K562 (cell line): ENCODE measurements around the gene ZMPSTE24. TPM values are rescaled to one million over a fixed set of nuclear protein-coding genes. Genes with fewer than 3 reads are reported as not detected.

Experiments
- ARHGAP35 ChIP-seq: fragments of 450-650 bp; IDR thresholded peaks from 2 replicates; pipeline ENCODE4 v1.6.1; 2018; ENCODE audit not compliant: partially characterized antibody
- CAMTA2 ChIP-seq: fragments of 250-450 bp; sonication (Bioruptor Pico); conservative IDR thresholded peaks from 2 replicates; pipeline ENCODE4 v1.5.1; 2022
- CEBPG ChIP-seq, 3 experiments: fragments of 200-800 bp in 1 of 3; sonication (Bioruptor generic) in 1 of 3; sonication (generic) in 1 of 3; formaldehyde crosslinking in 1 of 3; IDR thresholded peaks in 2 of 3; conservative IDR thresholded peaks in 1 of 3; 2 replicates each; pipeline versions ENCODE4 v1.6.1 to v1.8.0; 2016 to 2022; ENCODE audit warnings: missing compliant biosample characterization in 2 of 3, missing genetic modification characterization in 2 of 3, mild to moderate bottlenecking in 1 of 3, missing genetic modification reagents in 1 of 3
- CREB1 ChIP-seq, 2 experiments: sonication (generic) in 1 of 2; formaldehyde crosslinking in 1 of 2; IDR thresholded peaks; 2 replicates each; pipeline versions ENCODE4 v1.6.1 to v1.8.0; 2012 to 2022; ENCODE audit warnings: inconsistent platforms in 1 of 2, mild to moderate bottlenecking in 1 of 2, missing genetic modification reagents in 1 of 2, moderate library complexity in 1 of 2
- FOXA1 ChIP-seq: fragments of 450-650 bp; IDR thresholded peaks from 2 replicates; pipeline ENCODE4 v1.6.1; 2016; ENCODE audit warnings: mild to moderate bottlenecking, borderline replicate concordance
- FOXO4 ChIP-seq: fragments of 450-650 bp; formaldehyde crosslinking; IDR thresholded peaks from 2 replicates; pipeline ENCODE4 v1.4.0; 2020; ENCODE audit warnings: mild to moderate bottlenecking, moderate library complexity
- NR4A1 ChIP-seq, 2 experiments: fragments of 250-450 bp in 1 of 2; fragments of 450-650 bp in 1 of 2; sonication (Bioruptor Pico) in 1 of 2; IDR thresholded peaks; 2 replicates each; pipeline versions ENCODE4 v1.4.0 to v1.6.1; 2016 to 2020; ENCODE audit warnings: mild to moderate bottlenecking in 2 of 2, missing compliant biosample characterization in 1 of 2, missing genetic modification characterization in 1 of 2, moderate library complexity in 1 of 2
- STAT6 ChIP-seq: sonication (generic); formaldehyde crosslinking; IDR thresholded peaks from 2 replicates; pipeline ENCODE4 v1.8.1; 2023; ENCODE audit warnings: mild to moderate bottlenecking, missing genetic modification reagents
- TFAM ChIP-seq: fragments of 250-450 bp; sonication (Bioruptor Pico); conservative IDR thresholded peaks from 2 replicates; pipeline ENCODE4 v1.5.0; 2021; ENCODE audit warnings: mild to moderate bottlenecking, moderate library complexity
- XRCC4 ChIP-seq: IDR thresholded peaks from one replicate; pipeline ENCODE4 v1.6.1; 2011; ENCODE audit not compliant: insufficient read depth, insufficient read length; ENCODE audit errors: extremely low read depth
- YBX1 ChIP-seq: fragments of 450-650 bp; IDR thresholded peaks from 2 replicates; pipeline ENCODE4 v1.7.1; 2016; ENCODE audit warnings: mild to moderate bottlenecking
- ZKSCAN3 ChIP-seq: fragments of 250-450 bp; sonication (Bioruptor Pico); IDR thresholded peaks from 2 replicates; pipeline ENCODE4 v1.4.0; 2020
- ZNF133 ChIP-seq: fragments of 250-450 bp; sonication (Bioruptor Pico); IDR thresholded peaks from 2 replicates; pipeline ENCODE4 v1.4.0; 2020; ENCODE audit warnings: mild to moderate bottlenecking
- ZNF239 ChIP-seq: fragments of 250-450 bp; sonication (Bioruptor Pico); IDR thresholded peaks from 2 replicates; pipeline ENCODE4 v1.4.0; 2020; ENCODE audit warnings: mild to moderate bottlenecking
- ZNF696 ChIP-seq: fragments of 250-450 bp; sonication (Bioruptor Pico); conservative IDR thresholded peaks from 2 replicates; pipeline ENCODE4 v1.4.0; 2020; ENCODE audit warnings: mild to moderate bottlenecking, moderate library complexity
- polyA plus RNA-seq, 8 experiments: library from polyadenylated mRNA; depleted of rRNA in 4 of 8; stranded (reverse) in 5 of 8; unstranded in 3 of 8; fragments of >200 nt; fragmentation: Nextera tagmentation in 2 of 8; fragmentation: Illumina TruSeq in 1 of 8; extraction: Ambion mirVana in 2 of 8; extraction: Trizol in 1 of 8; gene quantifications; 2 replicates each; pipeline versions ENCODE4 v1.2.1 to v1.2.3, GENCODE V29; 2011 to 2014; ENCODE audit warnings: inconsistent platforms in 1 of 8, missing spikeins in 1 of 8
- total RNA-seq, 7 experiments: library from RNA; depleted of rRNA in 6 of 7; stranded (reverse); fragments of >200 nt in 6 of 7; fragmentation: Illumina TruSeq in 2 of 7; extraction: Trizol in 2 of 7; gene quantifications; 2 replicates each; pipeline versions ENCODE4 v1.2.1 to v1.2.3, GENCODE V29; 2011 to 2021; ENCODE audit warnings: low replicate concordance in 1 of 7
- TF ChIP-seq, protein P1 (sequence below), 2 experiments: fragments of 450-650 bp in 1 of 2; IDR thresholded peaks; 2 replicates each; pipeline ENCODE4 v1.6.1; 2011 to 2017; ENCODE audit warnings: low read depth in 2 of 2, antibody characterized with exemption in 1 of 2, borderline replicate concordance in 1 of 2, low read length in 1 of 2, mild to moderate bottlenecking in 1 of 2, mixed read lengths in 1 of 2; ENCODE audit not compliant: control insufficient read depth in 1 of 2
- TF ChIP-seq, protein P2 (sequence below): sonication (generic); formaldehyde crosslinking; IDR thresholded peaks from 2 replicates; pipeline ENCODE4 v1.8.1; 2022; ENCODE audit warnings: missing genetic modification reagents

Gene ZMPSTE24
- total and polyA plus RNA-seq, 9 of the 15 experiments (the other 6 are each of a cell fraction or from before 2014, with no cell fraction given): 30.7 to 75.9 (median 64.3) TPM

DNA sequence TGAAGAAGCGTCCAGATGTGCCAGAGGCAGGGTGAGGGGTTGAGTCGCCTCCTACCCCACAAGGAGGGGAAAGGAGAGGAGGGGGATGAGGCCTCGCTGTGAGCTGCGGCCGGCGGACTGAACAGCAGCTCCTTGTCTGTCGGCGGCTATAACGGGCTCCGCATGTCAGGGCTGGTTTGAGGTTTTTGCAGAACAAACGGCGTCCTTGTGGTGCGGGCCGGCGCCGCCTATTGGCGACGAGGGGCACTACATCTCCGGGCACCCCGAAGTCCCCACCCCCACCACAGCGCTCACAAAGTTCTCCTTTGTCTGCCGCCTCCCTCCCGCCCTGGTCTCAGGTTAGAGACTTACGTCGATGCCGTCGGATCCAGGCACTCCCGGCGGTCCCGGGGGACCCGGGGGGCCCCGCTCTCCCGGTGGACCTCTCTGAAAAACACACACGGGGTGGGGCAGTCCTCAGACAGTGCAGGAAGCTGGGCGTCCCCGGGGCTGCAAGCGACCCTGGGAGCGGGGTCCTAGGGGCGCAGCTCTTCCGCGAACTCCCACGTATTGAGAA, 57.3 kb downstream of the ZMPSTE24 start (continued):
- TF ChIP-seq, protein P1, sequence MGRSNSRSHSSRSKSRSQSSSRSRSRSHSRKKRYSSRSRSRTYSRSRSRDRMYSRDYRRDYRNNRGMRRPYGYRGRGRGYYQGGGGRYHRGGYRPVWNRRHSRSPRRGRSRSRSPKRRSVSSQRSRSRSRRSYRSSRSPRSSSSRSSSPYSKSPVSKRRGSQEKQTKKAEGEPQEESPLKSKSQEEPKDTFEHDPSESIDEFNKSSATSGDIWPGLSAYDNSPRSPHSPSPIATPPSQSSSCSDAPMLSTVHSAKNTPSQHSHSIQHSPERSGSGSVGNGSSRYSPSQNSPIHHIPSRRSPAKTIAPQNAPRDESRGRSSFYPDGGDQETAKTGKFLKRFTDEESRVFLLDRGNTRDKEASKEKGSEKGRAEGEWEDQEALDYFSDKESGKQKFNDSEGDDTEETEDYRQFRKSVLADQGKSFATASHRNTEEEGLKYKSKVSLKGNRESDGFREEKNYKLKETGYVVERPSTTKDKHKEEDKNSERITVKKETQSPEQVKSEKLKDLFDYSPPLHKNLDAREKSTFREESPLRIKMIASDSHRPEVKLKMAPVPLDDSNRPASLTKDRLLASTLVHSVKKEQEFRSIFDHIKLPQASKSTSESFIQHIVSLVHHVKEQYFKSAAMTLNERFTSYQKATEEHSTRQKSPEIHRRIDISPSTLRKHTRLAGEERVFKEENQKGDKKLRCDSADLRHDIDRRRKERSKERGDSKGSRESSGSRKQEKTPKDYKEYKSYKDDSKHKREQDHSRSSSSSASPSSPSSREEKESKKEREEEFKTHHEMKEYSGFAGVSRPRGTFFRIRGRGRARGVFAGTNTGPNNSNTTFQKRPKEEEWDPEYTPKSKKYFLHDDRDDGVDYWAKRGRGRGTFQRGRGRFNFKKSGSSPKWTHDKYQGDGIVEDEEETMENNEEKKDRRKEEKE (IDR thresholded peaks at IDR 0.05; ENCODE audit: borderline replicate concordance in 1 of 2, control insufficient read depth in 1 of 2, low read depth in 2 of 2, low read length in 1 of 2): no peak
- TF ChIP-seq FOXO4 (CRISPR knock-in tag) (no peak), ZNF696 (no peak), CREB1 (IDR thresholded peaks at IDR 0.05) (peak; percentile 31; the same call in 1 of the 2 replicates), CREB1 (CRISPR knock-in tag; IDR thresholded peaks at IDR 0.05) (peak; percentile 51; the same call in 1 of the 2 replicates), STAT6 (no peak), XRCC4 (no peak), ARHGAP35 (no peak), FOXA1 (no peak), ZNF133 (no peak), YBX1 (no peak), ZNF239 (CRISPR knock-in tag) (no peak), CAMTA2 (CRISPR knock-in tag) (no peak), TFAM (CRISPR knock-in tag) (no peak), NR4A1 (CRISPR knock-in tag; IDR thresholded peaks at IDR 0.05) (no peak), NR4A1 (tag; IDR thresholded peaks at IDR 0.05) (no peak), CEBPG (CRISPR knock-in tag; IDR thresholded peaks at IDR 0.05) (no peak), CEBPG (tag; conservative IDR thresholded peaks at IDR 0.05 in 1 of 2, IDR thresholded peaks at IDR 0.05 in 1 of 2) (no peak), ZKSCAN3 (CRISPR knock-in tag) (no peak)
- TF ChIP-seq, protein P2, sequence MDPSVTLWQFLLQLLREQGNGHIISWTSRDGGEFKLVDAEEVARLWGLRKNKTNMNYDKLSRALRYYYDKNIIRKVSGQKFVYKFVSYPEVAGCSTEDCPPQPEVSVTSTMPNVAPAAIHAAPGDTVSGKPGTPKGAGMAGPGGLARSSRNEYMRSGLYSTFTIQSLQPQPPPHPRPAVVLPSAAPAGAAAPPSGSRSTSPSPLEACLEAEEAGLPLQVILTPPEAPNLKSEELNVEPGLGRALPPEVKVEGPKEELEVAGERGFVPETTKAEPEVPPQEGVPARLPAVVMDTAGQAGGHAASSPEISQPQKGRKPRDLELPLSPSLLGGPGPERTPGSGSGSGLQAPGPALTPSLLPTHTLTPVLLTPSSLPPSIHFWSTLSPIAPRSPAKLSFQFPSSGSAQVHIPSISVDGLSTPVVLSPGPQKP (CRISPR knock-in tag): no peak
